GM12878 (cell line): Measurements from ENCODE around the gene MUL1. TPM values are rescaled to one million over a fixed set of nuclear protein-coding genes. Genes with fewer than 3 reads are reported as not detected.
"Not testable (repeated sequence)": the region's sequence is repeated elsewhere in the genome, so short reads cannot be mapped to it uniquely, and the experiment has no call there.

Experiments used
- ATAC-seq: fragments of 200-7000 bp; cut with Tn5 transposase; 3 replicates; pipeline ENCODE4 v1.9.1; 2020; ENCODE audit warnings: mild to moderate bottlenecking, moderate library complexity
- BruUV-seq: library from RNA; stranded (reverse); fragments of 400-500 nt; replicated peaks from 2 replicates; lab custom pipeline; 2021; lab: Mats Ljungman, UMichigan
- CTCF ChIA-PET: fragments of 300-600 bp; sonication (Branson Sonifier 250); formaldehyde crosslinking; extraction: SDS; loops from one replicate; lab custom pipeline; 2021; ENCODE audit warnings: inconsistent platforms; lab: Yijun Ruan, JAX
- POLR2A ChIA-PET: fragments of 350-600 bp; formaldehyde crosslinking; extraction: SDS; loops from one replicate; lab custom pipeline; 2021; ENCODE audit warnings: inconsistent platforms; lab: Charles Lee
- RAD21 ChIA-PET: fragments of 300-600 bp; sonication (Branson Sonifier 250); formaldehyde crosslinking; loops from one replicate; lab custom pipeline; 2023; ENCODE audit warnings: antibody characterized with exemption; ENCODE audit not compliant: unreplicated experiment; lab: Charles Lee
- SMC1A ChIA-PET: fragments of 300-600 bp; sonication (Branson Sonifier 250); formaldehyde crosslinking; loops from one replicate; lab custom pipeline; 2023; ENCODE audit not compliant: unreplicated experiment, uncharacterized antibody; lab: Charles Lee
- DNase-seq: peaks from one replicate; pipeline ENCODE4 v3.0.0-alpha.2; 2011; ENCODE audit warnings: low read depth, low spot score
- FAIRE-seq: peaks from 3 replicates; lab custom pipeline; 2011; peaks lifted over from hg19 to GRCh38; lab: Jason Lieb, UNC
- H2AFZ ChIP-seq: 2 replicates; pipeline ENCODE4 v1.6.0; 2011; ENCODE audit warnings: low read depth, low read length, control low read depth; ENCODE audit not compliant: control insufficient read depth
- H3K27ac ChIP-seq: 2 replicates; pipeline ENCODE4 v1.5.1; 2011; ENCODE audit warnings: control low read depth; ENCODE audit not compliant: control insufficient read depth, insufficient read depth
- H3K27me3 ChIP-seq, 2 experiments: replicated peaks in 1 of 2; 2 replicates each; pipeline versions ENCODE4 v1.6.0 to v1.6.1; 2011; ENCODE audit warnings: low read length in 1 of 2; ENCODE audit not compliant: control insufficient read depth in 2 of 2, insufficient read depth in 2 of 2
- H3K36me3 ChIP-seq, 2 experiments: 2 replicates each; pipeline ENCODE4 v1.5.1; 2011; ENCODE audit warnings: low read length in 1 of 2; ENCODE audit not compliant: control insufficient read depth in 2 of 2, insufficient read depth in 2 of 2
- H3K4me1 ChIP-seq: 2 replicates; pipeline ENCODE4 v1.6.1; 2011; ENCODE audit warnings: mild to moderate bottlenecking, low read length, moderate library complexity, mixed read lengths; ENCODE audit not compliant: control insufficient read depth, insufficient read depth
- H3K4me2 ChIP-seq: 2 replicates; pipeline ENCODE4 v1.6.0; 2011; ENCODE audit warnings: control low read depth; ENCODE audit not compliant: control insufficient read depth, insufficient read depth
- H3K4me3 ChIP-seq: fragments of 200-600 bp; sonication (generic); 2 replicates; pipeline ENCODE4 v1.5.1; 2016
- H3K79me2 ChIP-seq: 2 replicates; pipeline ENCODE4 v1.6.0; 2011; ENCODE audit warnings: low read length; ENCODE audit not compliant: control insufficient read depth, insufficient read depth
- H3K9ac ChIP-seq: 2 replicates; pipeline ENCODE4 v1.8.0; 2011; ENCODE audit warnings: low read length, control low read depth, mixed read lengths; ENCODE audit not compliant: control insufficient read depth, insufficient read depth
- H3K9me3 ChIP-seq: replicated peaks from 3 replicates; pipeline ENCODE4 v1.5.1; 2011; ENCODE audit warnings: mild to moderate bottlenecking, low read length; ENCODE audit not compliant: control insufficient read depth, insufficient read depth
- H4K20me1 ChIP-seq: 2 replicates; pipeline ENCODE4 v1.6.0; 2011; ENCODE audit not compliant: control insufficient read depth, insufficient read depth
- IRF4 ChIP-seq: IDR thresholded peaks from 2 replicates; pipeline ENCODE4 v1.6.1; 2011; ENCODE audit warnings: low read depth, low read length
- JUNB ChIP-seq: IDR thresholded peaks from 2 replicates; pipeline ENCODE4 v1.6.1; 2016; ENCODE audit warnings: antibody characterized with exemption, mild to moderate bottlenecking
- SREBF1 ChIP-seq: IDR thresholded peaks from 2 replicates; pipeline ENCODE4 v1.6.1; 2012; ENCODE audit warnings: mild to moderate bottlenecking, low read length
- ZBED1 ChIP-seq: IDR thresholded peaks from 2 replicates; pipeline ENCODE4 v1.6.1; 2016; ENCODE audit warnings: borderline replicate concordance
- WGBS: methylation state at CpG from one replicate; pipeline ENCODE4 v1.1.6; 2016; ENCODE audit warnings: low lambda C conversion rate; ENCODE audit not compliant: insufficient replicate concordance, insufficient coverage; ENCODE audit errors: missing lambda C conversion rate; 5-methylcytosine and 5-hydroxymethylcytosine counted together
- in situ Hi-C: fragments of 300-500 bp; cut with MboI; formaldehyde crosslinking; loops from 9 replicates; pipeline ENCODE4 v1.14.3; 2018; ENCODE audit warnings: mixed read lengths
- intact Hi-C: fragments of 100-400 bp; cut with micrococcal nuclease; formaldehyde crosslinking; loops from one replicate; pipeline ENCODE4 v1.14.2; 2022; ENCODE audit not compliant: unreplicated experiment
- polyA plus RNA-seq, 11 experiments: library from polyadenylated mRNA; depleted of rRNA in 4 of 11; unstranded in 6 of 11; stranded (reverse) in 5 of 11; fragments of >200 nt; fragmentation: Nextera tagmentation in 4 of 11; fragmentation: Illumina TruSeq in 1 of 11; extraction: Ambion mirVana in 4 of 11; extraction: Trizol in 1 of 11; gene quantifications; 1 replicate in 1 of 11; 2 replicates in 10 of 11; pipeline versions ENCODE4 v1.2.1 to v1.2.3, GENCODE V29; 2011 to 2016; ENCODE audit warnings: inconsistent platforms in 2 of 11, missing spikeins in 2 of 11, low read depth in 1 of 11
- total RNA-seq, 4 experiments: library from RNA; depleted of rRNA in 3 of 4; stranded (reverse); fragments of >200 nt in 3 of 4; fragmentation: Illumina TruSeq in 1 of 4; extraction: Trizol in 1 of 4; gene quantifications; 2 replicates each; pipeline versions ENCODE4 v1.2.1 to v1.2.3, GENCODE V29; 2013 to 2021
- TF ChIP-seq, protein P1 (sequence below): IDR thresholded peaks from 2 replicates; pipeline ENCODE4 v1.6.1; 2012; ENCODE audit warnings: low read length, inconsistent platforms

The MUL1 gene
- total and polyA plus RNA-seq, 10 of the 15 experiments (the other 5 are each of a cell fraction or from before 2014, with no cell fraction given): 4.9 to 27.0 (median 15.5) TPM

DNA sequence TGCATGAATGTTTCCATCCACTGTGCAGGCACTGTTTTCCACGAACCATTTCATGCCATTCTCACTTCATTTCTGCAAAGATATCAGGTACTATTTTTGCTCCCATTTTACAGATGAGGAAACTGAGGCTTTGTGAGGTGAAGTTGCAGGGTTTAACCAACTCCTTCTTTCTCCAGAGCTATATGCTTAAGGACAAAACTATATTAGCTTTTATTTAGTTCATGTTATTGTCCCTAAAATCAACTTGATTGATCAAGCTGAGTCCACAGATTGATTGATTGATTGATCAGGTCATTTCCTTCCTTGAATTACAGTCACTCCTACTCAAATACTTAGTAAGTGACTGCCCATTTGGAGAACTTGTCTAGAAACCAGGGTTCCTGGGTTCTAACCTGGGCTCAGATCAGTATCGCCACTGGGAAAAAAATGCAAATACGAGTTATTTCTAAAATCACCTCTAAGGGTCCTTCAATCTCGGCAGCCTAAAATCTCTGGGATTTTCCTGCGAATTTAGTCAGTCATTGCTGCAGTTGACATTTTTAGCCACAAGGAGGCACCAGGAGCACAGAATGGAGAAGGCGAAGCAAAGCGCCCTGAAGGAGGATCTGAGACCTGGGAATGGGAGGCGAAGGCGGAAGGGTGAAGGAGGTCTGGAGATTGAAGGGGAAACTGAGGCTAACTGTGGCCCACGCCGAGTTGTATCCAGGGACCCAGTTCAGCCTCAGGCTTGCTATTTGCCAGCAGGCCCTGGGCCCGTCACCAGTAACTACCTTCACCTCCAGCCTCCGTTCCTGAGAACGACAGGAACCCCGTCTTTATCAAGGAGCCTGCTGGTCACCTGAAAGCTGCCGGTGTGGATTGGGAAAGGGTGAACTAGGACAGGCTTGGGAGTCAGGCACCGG is 14.3 kb upstream of the MUL1 start (continued):
- TF ChIP-seq, protein P1, sequence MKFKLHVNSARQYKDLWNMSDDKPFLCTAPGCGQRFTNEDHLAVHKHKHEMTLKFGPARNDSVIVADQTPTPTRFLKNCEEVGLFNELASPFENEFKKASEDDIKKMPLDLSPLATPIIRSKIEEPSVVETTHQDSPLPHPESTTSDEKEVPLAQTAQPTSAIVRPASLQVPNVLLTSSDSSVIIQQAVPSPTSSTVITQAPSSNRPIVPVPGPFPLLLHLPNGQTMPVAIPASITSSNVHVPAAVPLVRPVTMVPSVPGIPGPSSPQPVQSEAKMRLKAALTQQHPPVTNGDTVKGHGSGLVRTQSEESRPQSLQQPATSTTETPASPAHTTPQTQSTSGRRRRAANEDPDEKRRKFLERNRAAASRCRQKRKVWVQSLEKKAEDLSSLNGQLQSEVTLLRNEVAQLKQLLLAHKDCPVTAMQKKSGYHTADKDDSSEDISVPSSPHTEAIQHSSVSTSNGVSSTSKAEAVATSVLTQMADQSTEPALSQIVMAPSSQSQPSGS: no peak
- TF ChIP-seq JUNB (no peak), ZBED1 (no peak), SREBF1 (no peak), IRF4 (no peak)

DNA sequence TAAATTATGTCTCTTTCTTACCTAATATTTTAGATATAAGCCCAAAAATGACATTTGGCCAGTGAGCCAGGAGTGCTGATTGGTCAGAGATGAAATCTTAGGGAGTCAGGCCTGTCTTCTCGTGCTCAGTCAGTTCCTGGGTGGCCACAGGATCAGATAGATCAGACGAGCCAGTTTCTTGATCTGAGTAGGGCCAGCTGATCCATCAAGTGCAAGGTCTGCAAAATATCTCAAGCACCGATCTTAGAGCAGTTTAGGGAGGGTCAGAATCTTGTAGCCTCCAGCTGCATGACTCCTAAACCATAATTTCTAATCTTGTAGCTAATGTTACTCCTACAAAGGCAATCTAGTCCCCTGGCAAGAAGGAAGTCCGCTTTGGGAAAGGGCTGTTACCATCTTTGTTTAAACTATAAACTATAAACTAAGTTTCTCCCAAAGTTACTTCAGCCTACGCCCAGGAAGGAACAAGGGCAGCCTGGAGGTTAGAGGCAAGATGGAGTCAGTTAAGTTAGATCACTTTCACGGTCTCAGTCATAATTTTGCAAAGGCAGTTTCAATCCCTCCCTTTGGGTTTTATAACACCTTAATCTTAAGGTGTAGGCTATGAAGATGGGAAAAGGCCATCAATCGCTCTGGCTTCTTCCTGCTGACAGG is 11.8 kb upstream of the MUL1 start:
- FAIRE-seq, RAD21 ChIA-PET, H3K9ac ChIP-seq, H3K9me3 ChIP-seq, H2AFZ ChIP-seq, DNase-seq, H3K4me1 ChIP-seq, BruUV-seq, H3K36me3 ChIP-seq, CTCF ChIA-PET, H3K79me2 ChIP-seq, H3K27ac ChIP-seq, POLR2A ChIA-PET, SMC1A ChIA-PET, H3K4me2 ChIP-seq, H4K20me1 ChIP-seq, H3K27me3 ChIP-seq, H3K4me3 ChIP-seq, ATAC-seq: not testable (repeated sequence)
- intact Hi-C loops (loop anchor here (5.0 kb wide), 1 partner anchor 678 kb away; no protein-coding TSS in a partner anchor), in situ Hi-C loops (loop anchor here (5.0 to 10.0 kb wide), 2 partner anchors 118 to 665 kb away; no protein-coding TSS in a partner anchor)
- WGBS: 8% methylated on average over 7 of the region's 7 CpGs
